HepG2 (cell line): ENCODE data around the gene THRA. TPM values are rescaled to one million over a fixed set of nuclear protein-coding genes. Genes with fewer than 3 reads are reported as not detected.

Source experiments
- CENPT ChIP-seq: sonication (generic); formaldehyde crosslinking; IDR thresholded peaks from 2 replicates; pipeline ENCODE4 v1.8.0; 2022; ENCODE audit warnings: low read depth, mild to moderate bottlenecking, moderate library complexity, missing genetic modification reagents
- CENPX ChIP-seq: sonication (generic); formaldehyde crosslinking; IDR thresholded peaks from 2 replicates; pipeline ENCODE4 v1.9.0; 2021; ENCODE audit warnings: mild to moderate bottlenecking, missing genetic modification reagents, moderate library complexity
- HMG20A ChIP-seq: IDR thresholded peaks from 2 replicates; pipeline ENCODE4 v1.6.1; 2016; ENCODE audit warnings: borderline replicate concordance
- IKZF4 ChIP-seq: sonication (generic); formaldehyde crosslinking; IDR thresholded peaks from 2 replicates; pipeline ENCODE4 v1.5.1; 2020; ENCODE audit warnings: borderline replicate concordance, mild to moderate bottlenecking, low read depth, missing genetic modification reagents; ENCODE audit errors: not compliant biosample characterization
- ISX ChIP-seq: sonication (generic); formaldehyde crosslinking; conservative IDR thresholded peaks from 2 replicates; pipeline ENCODE4 v1.5.0; 2020; ENCODE audit warnings: missing genetic modification reagents
- MAFF ChIP-seq: IDR thresholded peaks from 2 replicates; pipeline ENCODE4 v1.6.1; 2011; ENCODE audit warnings: low read depth, low read length, improper control_type of control experiment
- NFATC3 ChIP-seq: sonication (generic); formaldehyde crosslinking; IDR thresholded peaks from 2 replicates; pipeline ENCODE4 v1.5.1; 2020; ENCODE audit warnings: mild to moderate bottlenecking, missing genetic modification reagents
- PAWR ChIP-seq: sonication (generic); formaldehyde crosslinking; IDR thresholded peaks from 2 replicates; pipeline ENCODE4 v1.4.0; 2020; ENCODE audit warnings: missing genetic modification reagents, mild to moderate bottlenecking, borderline replicate concordance
- PHF8 ChIP-seq: sonication (generic); formaldehyde crosslinking; IDR thresholded peaks from 2 replicates; pipeline ENCODE4 v1.5.0; 2020; ENCODE audit warnings: missing genetic modification reagents
- PRPF4 ChIP-seq: fragments of 200-400 bp; formaldehyde crosslinking; IDR thresholded peaks from 2 replicates; pipeline ENCODE4 v1.6.1; 2016; ENCODE audit warnings: low read length, low read depth; ENCODE audit not compliant: poor library complexity, severe bottlenecking
- RXRB ChIP-seq: IDR thresholded peaks from 2 replicates; pipeline ENCODE4 v1.6.1; 2016; ENCODE audit warnings: borderline replicate concordance, missing genetic modification reagents, missing compliant biosample characterization
- ZFYVE20 ChIP-seq: sonication (generic); formaldehyde crosslinking; IDR thresholded peaks from 2 replicates; pipeline ENCODE4 v1.8.0; 2023; ENCODE audit warnings: low read depth, mild to moderate bottlenecking, moderate library complexity, missing genetic modification reagents, borderline replicate concordance
- ZNF17 ChIP-seq: sonication (generic); formaldehyde crosslinking; IDR thresholded peaks from 2 replicates; pipeline ENCODE4 v1.5.0; 2020; ENCODE audit warnings: mild to moderate bottlenecking, missing genetic modification reagents
- ZNF446 ChIP-seq: sonication (generic); formaldehyde crosslinking; IDR thresholded peaks from 2 replicates; pipeline ENCODE4 v1.5.0; 2020; ENCODE audit warnings: mild to moderate bottlenecking, missing genetic modification reagents
- ZNF709 ChIP-seq: sonication (generic); formaldehyde crosslinking; IDR thresholded peaks from 2 replicates; pipeline ENCODE4 v1.5.0; 2020; ENCODE audit warnings: mild to moderate bottlenecking, missing genetic modification reagents
- polyA plus RNA-seq, 8 experiments: library from polyadenylated mRNA; depleted of rRNA in 3 of 8; stranded (reverse) in 7 of 8; unstranded in 1 of 8; fragments of >200 nt; fragmentation: Illumina TruSeq in 4 of 8; extraction: Trizol in 4 of 8; gene quantifications; 2 replicates each; pipeline versions ENCODE4 v1.2.1 to v1.2.3, GENCODE V29; 2011 to 2016; ENCODE audit warnings: low read depth in 4 of 8, missing spikeins in 1 of 8, mixed read lengths in 1 of 8; ENCODE audit not compliant: insufficient read depth in 1 of 8
- total RNA-seq, 5 experiments: library from RNA; depleted of rRNA; stranded (reverse); fragments of >200 nt; fragmentation: Illumina TruSeq; extraction: Trizol; gene quantifications; 2 replicates each; pipeline ENCODE4 v1.2.3, GENCODE V29; 2016; ENCODE audit warnings: low read depth in 1 of 5
- TF ChIP-seq, protein P1 (sequence below): sonication (generic); formaldehyde crosslinking; conservative IDR thresholded peaks from 2 replicates; pipeline ENCODE4 v1.8.0; 2022; ENCODE audit warnings: missing genetic modification reagents
- TF ChIP-seq, protein P2 (sequence below): sonication (generic); formaldehyde crosslinking; IDR thresholded peaks from 2 replicates; pipeline ENCODE4 v1.5.0; 2020; ENCODE audit warnings: missing genetic modification reagents
- TF ChIP-seq, protein P3 (sequence below): sonication (generic); formaldehyde crosslinking; IDR thresholded peaks from 2 replicates; pipeline ENCODE4 v1.8.0; 2023; ENCODE audit warnings: mild to moderate bottlenecking, missing genetic modification reagents
- TF ChIP-seq, protein P4 (sequence below): sonication (generic); formaldehyde crosslinking; IDR thresholded peaks from 2 replicates; pipeline ENCODE4; 2020; ENCODE audit warnings: missing genetic modification reagents, mild to moderate bottlenecking, borderline replicate concordance
- TF ChIP-seq, protein P5 (sequence below): sonication (generic); formaldehyde crosslinking; IDR thresholded peaks from 2 replicates; pipeline ENCODE4 v1.5.0; 2020; ENCODE audit warnings: missing genetic modification reagents

The THRA gene
- total and polyA plus RNA-seq, 2 of the 13 experiments (the other 11 are each of a cell fraction or from before 2014, with no cell fraction given): 8.0 to 9.9 TPM

GRCh38 chr17:40100669-40101366 lies 38.1 kb downstream of the THRA start (continued):
- TF ChIP-seq NFATC3 (peak; percentile 99; the same call in 1 of the 2 replicates), PHF8 (CRISPR knock-in tag) (peak; percentile 34), PAWR (CRISPR knock-in tag) (peak; percentile 96; the same call in 1 of the 2 replicates), CENPT (CRISPR knock-in tag) (peak; percentile 88), CENPX (CRISPR knock-in tag) (no peak), RXRB (peak; percentile 98), ZNF446 (peak; percentile 92; the same call in 1 of the 2 replicates), HMG20A (CRISPR knock-in tag) (peak; percentile 85), ZNF709 (peak; percentile 98), MAFF (peak; percentile 76), ZNF17 (peak; percentile 95), PRPF4 (no peak), ZFYVE20 (0 out of 2 replicates have a peak, but pooled peaks have one; percentile 74), IKZF4 (CRISPR knock-in tag) (peak; percentile 99), ISX (peak; percentile 96)
- TF ChIP-seq, protein P1, sequence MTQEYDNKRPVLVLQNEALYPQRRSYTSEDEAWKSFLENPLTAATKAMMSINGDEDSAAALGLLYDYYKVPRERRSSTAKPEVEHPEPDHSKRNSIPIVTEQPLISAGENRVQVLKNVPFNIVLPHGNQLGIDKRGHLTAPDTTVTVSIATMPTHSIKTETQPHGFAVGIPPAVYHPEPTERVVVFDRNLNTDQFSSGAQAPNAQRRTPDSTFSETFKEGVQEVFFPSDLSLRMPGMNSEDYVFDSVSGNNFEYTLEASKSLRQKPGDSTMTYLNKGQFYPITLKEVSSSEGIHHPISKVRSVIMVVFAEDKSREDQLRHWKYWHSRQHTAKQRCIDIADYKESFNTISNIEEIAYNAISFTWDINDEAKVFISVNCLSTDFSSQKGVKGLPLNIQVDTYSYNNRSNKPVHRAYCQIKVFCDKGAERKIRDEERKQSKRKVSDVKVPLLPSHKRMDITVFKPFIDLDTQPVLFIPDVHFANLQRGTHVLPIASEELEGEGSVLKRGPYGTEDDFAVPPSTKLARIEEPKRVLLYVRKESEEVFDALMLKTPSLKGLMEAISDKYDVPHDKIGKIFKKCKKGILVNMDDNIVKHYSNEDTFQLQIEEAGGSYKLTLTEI: no peak
- TF ChIP-seq, protein P2, sequence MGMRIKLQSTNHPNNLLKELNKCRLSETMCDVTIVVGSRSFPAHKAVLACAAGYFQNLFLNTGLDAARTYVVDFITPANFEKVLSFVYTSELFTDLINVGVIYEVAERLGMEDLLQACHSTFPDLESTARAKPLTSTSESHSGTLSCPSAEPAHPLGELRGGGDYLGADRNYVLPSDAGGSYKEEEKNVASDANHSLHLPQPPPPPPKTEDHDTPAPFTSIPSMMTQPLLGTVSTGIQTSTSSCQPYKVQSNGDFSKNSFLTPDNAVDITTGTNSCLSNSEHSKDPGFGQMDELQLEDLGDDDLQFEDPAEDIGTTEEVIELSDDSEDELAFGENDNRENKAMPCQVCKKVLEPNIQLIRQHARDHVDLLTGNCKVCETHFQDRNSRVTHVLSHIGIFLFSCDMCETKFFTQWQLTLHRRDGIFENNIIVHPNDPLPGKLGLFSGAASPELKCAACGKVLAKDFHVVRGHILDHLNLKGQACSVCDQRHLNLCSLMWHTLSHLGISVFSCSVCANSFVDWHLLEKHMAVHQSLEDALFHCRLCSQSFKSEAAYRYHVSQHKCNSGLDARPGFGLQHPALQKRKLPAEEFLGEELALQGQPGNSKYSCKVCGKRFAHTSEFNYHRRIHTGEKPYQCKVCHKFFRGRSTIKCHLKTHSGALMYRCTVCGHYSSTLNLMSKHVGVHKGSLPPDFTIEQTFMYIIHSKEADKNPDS (CRISPR knock-in tag): peak; percentile 96
- TF ChIP-seq, protein P3, sequence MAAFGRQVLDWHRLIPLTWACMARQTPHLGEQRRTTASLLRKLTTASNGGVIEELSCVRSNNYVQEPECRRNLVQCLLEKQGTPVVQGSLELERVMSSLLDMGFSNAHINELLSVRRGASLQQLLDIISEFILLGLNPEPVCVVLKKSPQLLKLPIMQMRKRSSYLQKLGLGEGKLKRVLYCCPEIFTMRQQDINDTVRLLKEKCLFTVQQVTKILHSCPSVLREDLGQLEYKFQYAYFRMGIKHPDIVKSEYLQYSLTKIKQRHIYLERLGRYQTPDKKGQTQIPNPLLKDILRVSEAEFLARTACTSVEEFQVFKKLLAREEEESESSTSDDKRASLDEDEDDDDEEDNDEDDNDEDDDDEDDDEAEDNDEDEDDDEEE: peak; percentile 99
- TF ChIP-seq, protein P4, sequence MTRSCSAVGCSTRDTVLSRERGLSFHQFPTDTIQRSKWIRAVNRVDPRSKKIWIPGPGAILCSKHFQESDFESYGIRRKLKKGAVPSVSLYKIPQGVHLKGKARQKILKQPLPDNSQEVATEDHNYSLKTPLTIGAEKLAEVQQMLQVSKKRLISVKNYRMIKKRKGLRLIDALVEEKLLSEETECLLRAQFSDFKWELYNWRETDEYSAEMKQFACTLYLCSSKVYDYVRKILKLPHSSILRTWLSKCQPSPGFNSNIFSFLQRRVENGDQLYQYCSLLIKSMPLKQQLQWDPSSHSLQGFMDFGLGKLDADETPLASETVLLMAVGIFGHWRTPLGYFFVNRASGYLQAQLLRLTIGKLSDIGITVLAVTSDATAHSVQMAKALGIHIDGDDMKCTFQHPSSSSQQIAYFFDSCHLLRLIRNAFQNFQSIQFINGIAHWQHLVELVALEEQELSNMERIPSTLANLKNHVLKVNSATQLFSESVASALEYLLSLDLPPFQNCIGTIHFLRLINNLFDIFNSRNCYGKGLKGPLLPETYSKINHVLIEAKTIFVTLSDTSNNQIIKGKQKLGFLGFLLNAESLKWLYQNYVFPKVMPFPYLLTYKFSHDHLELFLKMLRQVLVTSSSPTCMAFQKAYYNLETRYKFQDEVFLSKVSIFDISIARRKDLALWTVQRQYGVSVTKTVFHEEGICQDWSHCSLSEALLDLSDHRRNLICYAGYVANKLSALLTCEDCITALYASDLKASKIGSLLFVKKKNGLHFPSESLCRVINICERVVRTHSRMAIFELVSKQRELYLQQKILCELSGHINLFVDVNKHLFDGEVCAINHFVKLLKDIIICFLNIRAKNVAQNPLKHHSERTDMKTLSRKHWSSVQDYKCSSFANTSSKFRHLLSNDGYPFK (CRISPR knock-in tag): peak; percentile 92
- TF ChIP-seq, protein P5, sequence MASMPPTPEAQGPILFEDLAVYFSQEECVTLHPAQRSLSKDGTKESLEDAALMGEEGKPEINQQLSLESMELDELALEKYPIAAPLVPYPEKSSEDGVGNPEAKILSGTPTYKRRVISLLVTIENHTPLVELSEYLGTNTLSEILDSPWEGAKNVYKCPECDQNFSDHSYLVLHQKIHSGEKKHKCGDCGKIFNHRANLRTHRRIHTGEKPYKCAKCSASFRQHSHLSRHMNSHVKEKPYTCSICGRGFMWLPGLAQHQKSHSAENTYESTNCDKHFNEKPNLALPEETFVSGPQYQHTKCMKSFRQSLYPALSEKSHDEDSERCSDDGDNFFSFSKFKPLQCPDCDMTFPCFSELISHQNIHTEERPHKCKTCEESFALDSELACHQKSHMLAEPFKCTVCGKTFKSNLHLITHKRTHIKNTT: no peak
